Muscle layer of colon (tissue), 2 donors: ENCODE data around the gene PTPN18.

Experiments
- H3K27ac ChIP-seq: one replicate; pipeline ENCODE4 v1.7.0; 2013; ENCODE audit warnings: low read depth, mild to moderate bottlenecking, low read length, moderate library complexity
- H3K27me3 ChIP-seq, 2 donors: one replicate each; pipeline ENCODE4 v1.7.0; 2013; ENCODE audit warnings: low read length in 2 of 2, mild to moderate bottlenecking in 2 of 2; ENCODE audit not compliant: insufficient read depth in 2 of 2, control insufficient read depth in 1 of 2
- H3K36me3 ChIP-seq: one replicate; pipeline ENCODE4 v1.7.0; 2013; ENCODE audit warnings: mild to moderate bottlenecking, low read length; ENCODE audit not compliant: insufficient read depth
- H3K4me1 ChIP-seq: one replicate; pipeline ENCODE4 v1.7.0; 2013; ENCODE audit warnings: mild to moderate bottlenecking, low read length; ENCODE audit not compliant: insufficient read depth
- H3K4me3 ChIP-seq, 2 donors: one replicate each; pipeline ENCODE4 v1.7.0; 2013; ENCODE audit warnings: low read length in 2 of 2, low read depth in 1 of 2, mild to moderate bottlenecking in 1 of 2, moderate library complexity in 1 of 2
- H3K9ac ChIP-seq: one replicate; pipeline ENCODE4 v1.7.0; 2013; ENCODE audit warnings: low read length
- H3K9me3 ChIP-seq: one replicate; pipeline ENCODE4 v1.7.0; 2013; ENCODE audit warnings: mild to moderate bottlenecking, low read length
- donor health status: abdominal sarcoma.
- donor health status: Adenocarcinoma of cecum.

Gene PTPN18

GRCh38 chr2:130353291-130354138, 2.3 kb upstream of the PTPN18 start:
- H3K9me3 ChIP-seq, result no peaks in the 10 kb centered on the region
- H3K4me3 ChIP-seq, result no peak overlapping the region
- H3K36me3 ChIP-seq, result no peaks in the 10 kb centered on the region
- no peak overlapping the region for H3K9ac ChIP-seq
- H3K4me1 ChIP-seq, result peaks cover 25% of the 10 kb centered on the region
- no peak overlapping the region for H3K27ac ChIP-seq
- H3K27me3 ChIP-seq, result no peaks in the 10 kb centered on the region

GRCh38 chr2:130354139-130354428, 1.8 kb upstream of the PTPN18 start:
- Histone ChIP-seq H3K4me1 (peaks cover 25% of the 10 kb centered on the region), H3K27ac (no peak overlapping the region)

DNA sequence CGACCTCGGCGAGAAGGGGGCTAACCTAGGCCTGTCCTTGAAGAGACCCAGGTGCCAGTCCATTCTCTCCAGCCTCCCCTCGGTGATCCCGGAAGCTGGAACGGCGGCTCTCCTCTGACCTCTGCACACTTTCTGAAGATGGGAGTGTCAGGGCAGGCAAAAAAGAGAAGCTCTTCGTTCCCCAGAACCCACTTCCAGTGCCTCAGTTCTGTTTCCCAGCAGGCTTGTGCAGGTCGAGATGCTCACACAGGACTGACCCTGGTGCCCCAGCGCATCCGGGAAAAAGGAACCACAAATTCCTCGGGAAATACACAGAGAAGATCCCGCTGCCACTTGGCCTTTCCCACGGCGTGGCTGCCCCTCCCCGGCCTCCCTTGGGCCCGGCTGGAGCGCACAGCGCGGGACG, 681 bp upstream of the PTPN18 start:
- H3K27me3 ChIP-seq, result no peaks in the 10 kb centered on the region
- no peak overlapping the region for H3K9ac ChIP-seq

More at GRCh38 chr2:130354139-130354428, 1.8 kb upstream of the PTPN18 start:
- Histone ChIP-seq H3K9me3 (no peaks in the 10 kb centered on the region), H3K27me3 (no peaks in the 10 kb centered on the region), H3K9ac (no peak overlapping the region), H3K36me3 (no peaks in the 10 kb centered on the region), H3K4me3 (no peak overlapping the region)

DNA sequence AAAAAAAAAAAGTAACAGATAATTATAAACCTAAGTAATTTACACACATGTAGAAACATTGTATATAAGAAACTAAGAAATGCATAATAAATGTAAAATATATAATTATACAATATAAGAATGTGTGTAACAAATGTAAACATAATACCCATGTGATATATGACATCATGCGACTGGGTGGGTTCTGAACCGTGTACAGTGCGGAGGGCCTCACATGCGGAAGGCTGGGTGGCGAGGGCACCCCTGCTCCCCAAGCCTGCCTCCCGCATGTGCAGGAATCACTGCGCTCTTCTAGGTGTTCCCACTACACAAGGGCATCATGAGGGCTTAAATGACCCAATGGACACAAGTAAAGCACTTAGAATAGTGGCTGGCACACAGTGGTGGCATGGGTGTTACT, 2.0 kb downstream of the PTPN18 start:
- Histone ChIP-seq H3K9ac (no peak overlapping the region), H3K4me3 (no peak overlapping the region), H3K27ac (no peak overlapping the region), H3K9me3 (no peaks in the 10 kb centered on the region), H3K36me3 (no peaks in the 10 kb centered on the region), H3K4me1 (peaks cover 25% of the 10 kb centered on the region), H3K27me3 (no peaks in the 10 kb centered on the region)

More for the DNA sequence above, 681 bp upstream of the PTPN18 start:
- H3K36me3 ChIP-seq, result no peaks in the 10 kb centered on the region
- no peaks in the 10 kb centered on the region for H3K9me3 ChIP-seq
- peaks cover 25% of the 10 kb centered on the region for H3K4me1 ChIP-seq
- H3K27ac ChIP-seq, result peak overlapping the region; percentile 70
- peak overlapping the region; percentile 59 to 86 for H3K4me3 ChIP-seq

- no peaks in the 10 kb centered on the region for H3K36me3 ChIP-seq
- no peaks in the 10 kb centered on the region for H3K27me3 ChIP-seq
- no peak overlapping the region for H3K9ac ChIP-seq
- H3K9me3 ChIP-seq, result no peaks in the 10 kb centered on the region
- H3K27ac ChIP-seq, result no peak overlapping the region
- H3K4me3 ChIP-seq, result no peak overlapping the region
- peaks cover 22% of the 10 kb centered on the region for H3K4me1 ChIP-seq
Measured at GRCh38 chr2:130358420-130359350, 2.8 kb downstream of the PTPN18 start.

DNA sequence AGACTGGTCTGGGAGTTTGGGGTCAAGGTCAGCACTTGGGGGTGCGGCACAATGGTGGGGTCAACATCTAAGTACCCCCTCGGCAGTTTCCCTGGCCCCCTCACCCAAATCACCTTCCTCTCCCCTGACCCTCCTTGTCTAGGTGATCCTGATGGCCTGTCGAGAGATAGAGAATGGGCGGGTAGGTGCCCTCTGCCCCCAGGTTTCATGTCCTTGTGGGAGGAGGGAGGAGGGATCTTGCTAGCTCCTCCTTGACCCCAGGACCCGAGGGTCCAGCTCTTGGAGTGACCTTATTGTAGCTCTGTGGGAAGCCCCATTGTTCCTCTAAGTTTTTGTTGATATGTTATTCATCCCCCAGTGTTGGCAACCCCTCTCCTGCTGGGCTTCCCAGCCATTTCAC, 3.6 kb downstream of the PTPN18 start:
- Histone ChIP-seq H3K27me3 (no peaks in the 10 kb centered on the region), H3K27ac (no peak overlapping the region), H3K9ac (no peak overlapping the region), H3K4me1 (peaks cover 14% of the 10 kb centered on the region), H3K36me3 (no peaks in the 10 kb centered on the region), H3K4me3 (no peak overlapping the region), H3K9me3 (no peaks in the 10 kb centered on the region)

DNA sequence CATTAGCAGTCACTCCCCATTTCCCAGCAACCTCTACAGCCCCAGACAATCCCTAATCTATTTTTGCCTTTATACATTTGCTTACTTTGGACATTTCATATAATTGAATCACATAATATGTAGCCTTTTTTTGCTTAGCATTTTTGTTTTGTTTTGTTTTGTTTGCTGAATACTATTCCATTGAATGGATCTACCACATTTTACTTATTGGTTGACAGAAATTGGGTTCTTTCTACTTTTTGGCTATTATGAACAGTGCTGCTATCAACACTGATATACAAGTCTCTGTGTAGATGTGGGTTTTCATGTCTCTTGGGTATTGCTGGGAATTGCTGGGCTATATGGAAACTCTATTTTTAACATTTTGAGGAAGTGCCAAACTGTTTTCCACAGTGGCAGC, 7.6 kb downstream of the PTPN18 start:
- Histone ChIP-seq H3K9ac (no peak overlapping the region), H3K4me1 (no peaks in the 10 kb centered on the region), H3K27me3 (no peaks in the 10 kb centered on the region), H3K27ac (no peak overlapping the region), H3K9me3 (no peaks in the 10 kb centered on the region), H3K4me3 (no peak overlapping the region), H3K36me3 (no peaks in the 10 kb centered on the region)

GRCh38 chr2:130365075-130365474, 9.2 kb downstream of the PTPN18 start:
- Histone ChIP-seq H3K4me3 (no peak overlapping the region), H3K27me3 (no peaks in the 10 kb centered on the region), H3K27ac (no peak overlapping the region)

DNA sequence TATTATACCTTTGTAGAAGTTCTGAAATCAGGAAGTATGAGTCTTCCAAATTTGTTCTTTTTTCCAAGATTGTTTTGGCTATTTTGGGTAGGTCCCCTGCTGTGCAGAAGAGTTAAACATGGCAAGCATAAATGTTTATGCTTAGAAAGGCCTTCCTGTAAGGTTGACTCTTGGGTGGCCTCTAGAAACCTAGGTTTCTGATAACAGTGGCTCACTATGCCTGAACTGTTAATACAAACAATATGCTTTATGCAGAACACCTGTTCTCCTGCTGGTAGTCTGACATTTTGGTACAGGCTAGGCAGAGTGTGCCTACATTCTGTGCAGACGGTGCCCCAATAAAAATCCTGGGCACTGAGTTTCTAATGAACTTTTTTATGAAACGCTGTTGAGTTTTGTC, 10.1 kb downstream of the PTPN18 start:
- no peaks in the 10 kb centered on the region for H3K27me3 ChIP-seq
- H3K4me3 ChIP-seq, result no peak overlapping the region
- no peak overlapping the region for H3K27ac ChIP-seq
- no peaks in the 10 kb centered on the region for H3K36me3 ChIP-seq
- no peak overlapping the region for H3K9ac ChIP-seq
- H3K9me3 ChIP-seq, result no peaks in the 10 kb centered on the region
- H3K4me1 ChIP-seq, result peaks cover under 1% of the 10 kb centered on the region

More at GRCh38 chr2:130365075-130365474, 9.2 kb downstream of the PTPN18 start:
- no peaks in the 10 kb centered on the region for H3K4me1 ChIP-seq
- no peaks in the 10 kb centered on the region for H3K36me3 ChIP-seq
- H3K9me3 ChIP-seq, result no peaks in the 10 kb centered on the region
- no peak overlapping the region for H3K9ac ChIP-seq

DNA sequence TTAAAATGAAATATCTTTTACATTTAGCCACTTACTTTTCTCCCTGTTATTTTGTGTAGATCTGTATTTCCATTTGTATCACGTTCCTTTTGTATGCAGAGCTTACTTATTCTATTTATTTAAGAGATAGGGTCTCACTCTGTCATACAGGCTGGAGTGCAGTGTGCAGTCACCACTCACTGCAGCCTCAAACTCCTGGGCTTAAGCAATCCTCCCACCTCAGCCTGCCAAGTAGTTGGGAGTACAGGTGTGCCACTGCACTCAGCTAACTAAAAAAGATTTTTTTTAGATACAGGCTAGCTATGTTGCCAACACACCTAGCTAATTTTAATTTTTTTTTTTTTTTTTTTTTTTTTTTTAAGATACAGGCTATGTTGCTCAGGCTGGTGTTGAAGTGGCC, 10.9 kb downstream of the PTPN18 start:
- H3K36me3 ChIP-seq, result no peaks in the 10 kb centered on the region
- H3K4me3 ChIP-seq, result no peak overlapping the region
- H3K9me3 ChIP-seq, result no peaks in the 10 kb centered on the region
- H3K4me1 ChIP-seq, result peaks cover 7% of the 10 kb centered on the region
- H3K9ac ChIP-seq, result no peak overlapping the region
- H3K27ac ChIP-seq, result no peak overlapping the region
- H3K27me3 ChIP-seq, result no peaks in the 10 kb centered on the region

DNA sequence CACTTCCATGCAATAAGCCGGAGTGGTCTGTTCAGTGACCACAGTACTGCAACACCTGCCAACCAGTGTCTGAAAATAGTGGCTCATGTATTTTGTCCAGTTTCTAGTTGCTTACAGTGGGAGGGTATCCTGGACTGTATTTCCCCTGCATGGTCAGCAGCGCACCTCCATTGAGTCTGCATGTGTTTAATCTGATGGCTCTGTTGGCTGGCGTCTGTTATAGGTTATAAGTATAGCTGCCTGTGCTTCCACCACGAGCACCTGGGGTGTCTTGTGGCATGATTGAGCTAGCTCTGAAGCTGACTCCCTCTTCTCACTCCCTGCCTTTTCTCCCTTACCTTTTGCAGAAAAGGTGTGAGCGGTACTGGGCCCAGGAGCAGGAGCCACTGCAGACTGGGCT, 12.9 kb downstream of the PTPN18 start:
- no peak overlapping the region for H3K4me3 ChIP-seq
- H3K9me3 ChIP-seq, result no peaks in the 10 kb centered on the region
- no peak overlapping the region for H3K9ac ChIP-seq
- peaks cover 16% of the 10 kb centered on the region for H3K4me1 ChIP-seq
- no peaks in the 10 kb centered on the region for H3K27me3 ChIP-seq
- no peak overlapping the region for H3K27ac ChIP-seq
- no peaks in the 10 kb centered on the region for H3K36me3 ChIP-seq
